Epithelial cell of esophagus (primary cell): ENCODE results near the gene GEMIN2.
"Not testable (repeated sequence)": the region's sequence is repeated elsewhere in the genome, so short reads cannot be mapped to it uniquely, and the experiment has no call there.

Source experiments
- DNase-seq: peaks from one replicate; pipeline ENCODE4 v3.0.0; 2010; ENCODE audit warnings: low read depth
- H3K4me3 ChIP-seq: 2 replicates; pipeline ENCODE4 v1.5.1; 2011; ENCODE audit warnings: mild to moderate bottlenecking, low read length, control low read depth
- TF ChIP-seq, protein P1 (sequence below): IDR thresholded peaks from 2 replicates; pipeline ENCODE4 v1.5.1; 2011; ENCODE audit warnings: low read depth, mild to moderate bottlenecking, low read length, control low read depth, inconsistent platforms; ENCODE audit not compliant: insufficient read depth; ENCODE audit errors: missing control alignments

GEMIN2 gene, protein sequence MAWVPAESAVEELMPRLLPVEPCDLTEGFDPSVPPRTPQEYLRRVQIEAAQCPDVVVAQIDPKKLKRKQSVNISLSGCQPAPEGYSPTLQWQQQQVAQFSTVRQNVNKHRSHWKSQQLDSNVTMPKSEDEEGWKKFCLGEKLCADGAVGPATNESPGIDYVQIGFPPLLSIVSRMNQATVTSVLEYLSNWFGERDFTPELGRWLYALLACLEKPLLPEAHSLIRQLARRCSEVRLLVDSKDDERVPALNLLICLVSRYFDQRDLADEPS

DNA sequence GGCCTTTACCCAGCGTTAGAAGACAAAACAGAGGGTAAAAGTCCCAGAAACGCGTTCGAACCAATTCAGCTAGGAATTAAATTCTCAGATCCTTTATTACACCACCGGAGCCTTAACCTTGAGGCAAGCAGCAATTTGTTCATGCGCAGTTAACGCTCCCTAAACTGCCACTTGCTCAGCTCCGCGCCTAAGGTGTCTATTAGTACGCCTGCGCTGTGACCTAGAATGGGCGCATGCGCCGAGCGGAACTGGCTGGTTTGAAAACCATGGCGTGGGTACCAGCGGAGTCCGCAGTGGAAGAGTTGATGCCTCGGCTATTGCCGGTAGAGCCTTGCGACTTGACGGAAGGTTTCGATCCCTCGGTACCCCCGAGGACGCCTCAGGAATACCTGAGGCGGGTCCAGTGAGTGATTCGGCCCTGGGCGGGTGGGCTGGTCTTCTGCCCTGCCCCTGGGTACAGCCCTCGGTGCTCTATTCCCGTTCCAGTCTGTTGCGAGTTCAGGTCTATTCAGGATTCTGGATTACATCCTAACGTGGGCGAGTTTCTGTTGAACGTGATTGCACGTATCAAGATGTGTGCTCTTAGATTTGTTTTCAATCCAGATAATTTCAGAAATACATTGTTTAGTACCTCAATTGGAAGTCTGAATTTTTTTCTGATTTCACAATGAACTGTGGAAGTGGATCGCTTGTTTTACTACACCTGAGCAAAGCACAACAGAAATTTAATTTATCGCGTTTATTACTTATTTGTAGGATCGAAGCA is at the start of gene GEMIN2:
Gene GEMIN2 (plus strand): TSS at position 251 of the 766 bp plus-strand sequence. CDS start 16 bp downstream, at position 267.
- TF ChIP-seq, protein P1, sequence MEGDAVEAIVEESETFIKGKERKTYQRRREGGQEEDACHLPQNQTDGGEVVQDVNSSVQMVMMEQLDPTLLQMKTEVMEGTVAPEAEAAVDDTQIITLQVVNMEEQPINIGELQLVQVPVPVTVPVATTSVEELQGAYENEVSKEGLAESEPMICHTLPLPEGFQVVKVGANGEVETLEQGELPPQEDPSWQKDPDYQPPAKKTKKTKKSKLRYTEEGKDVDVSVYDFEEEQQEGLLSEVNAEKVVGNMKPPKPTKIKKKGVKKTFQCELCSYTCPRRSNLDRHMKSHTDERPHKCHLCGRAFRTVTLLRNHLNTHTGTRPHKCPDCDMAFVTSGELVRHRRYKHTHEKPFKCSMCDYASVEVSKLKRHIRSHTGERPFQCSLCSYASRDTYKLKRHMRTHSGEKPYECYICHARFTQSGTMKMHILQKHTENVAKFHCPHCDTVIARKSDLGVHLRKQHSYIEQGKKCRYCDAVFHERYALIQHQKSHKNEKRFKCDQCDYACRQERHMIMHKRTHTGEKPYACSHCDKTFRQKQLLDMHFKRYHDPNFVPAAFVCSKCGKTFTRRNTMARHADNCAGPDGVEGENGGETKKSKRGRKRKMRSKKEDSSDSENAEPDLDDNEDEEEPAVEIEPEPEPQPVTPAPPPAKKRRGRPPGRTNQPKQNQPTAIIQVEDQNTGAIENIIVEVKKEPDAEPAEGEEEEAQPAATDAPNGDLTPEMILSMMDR: no peak
- DNase-seq: peak; percentile 96
- peak within 1 kb of the TSS; percentile 82 for H3K4me3 ChIP-seq

DNA sequence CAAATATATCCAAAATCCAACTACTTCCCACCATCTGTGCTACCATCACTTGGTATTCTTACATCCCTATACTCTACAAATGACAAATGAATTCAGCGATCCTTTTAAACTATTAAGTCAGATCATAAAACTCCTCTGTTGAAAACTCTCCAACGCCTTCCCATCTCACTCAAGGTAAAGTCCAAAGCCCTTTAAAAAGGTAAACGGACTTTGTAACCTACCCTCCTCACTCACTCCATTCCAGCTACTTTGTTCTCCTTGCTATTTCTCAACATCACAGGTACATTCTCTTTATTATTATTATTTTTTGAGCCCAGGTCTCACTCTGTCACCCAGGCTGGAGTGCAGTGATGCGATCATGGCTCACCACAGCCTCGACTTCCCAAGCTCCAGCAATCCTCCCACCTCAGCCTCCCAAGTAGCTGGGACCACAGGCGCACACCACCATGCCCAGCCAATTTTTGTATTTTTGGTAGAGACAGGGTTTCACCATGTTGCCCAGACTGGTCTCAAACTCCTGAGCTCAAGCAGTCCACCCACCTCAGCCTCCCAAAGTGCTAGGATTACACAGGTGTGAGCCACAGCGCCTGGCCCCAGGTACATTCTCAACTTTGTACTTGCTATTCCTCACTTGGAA is 44.8 kb upstream of the GEMIN2 start:
- not testable (repeated sequence) for DNase-seq, H3K4me3 ChIP-seq

DNA sequence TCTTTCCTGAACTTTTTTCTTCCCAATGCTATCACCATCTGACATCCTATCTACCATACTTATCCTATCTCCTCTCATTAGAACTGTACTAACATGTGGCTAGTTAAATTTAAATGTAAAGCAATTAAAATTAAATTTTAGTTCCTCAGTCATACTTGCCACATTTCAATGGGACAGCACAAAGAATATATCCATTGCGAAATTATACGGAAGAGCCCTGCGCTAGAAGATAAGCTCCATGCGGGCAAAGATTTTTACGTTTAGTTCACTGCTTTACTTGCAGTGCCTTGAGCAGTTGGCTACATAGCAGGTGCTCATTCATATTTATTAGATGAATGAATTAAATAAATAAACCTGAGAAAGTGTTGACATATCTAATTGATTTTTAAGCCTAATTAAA is 44.2 kb upstream of the GEMIN2 start:
- no peak for DNase-seq
- TF ChIP-seq, protein P1: no peak

DNA sequence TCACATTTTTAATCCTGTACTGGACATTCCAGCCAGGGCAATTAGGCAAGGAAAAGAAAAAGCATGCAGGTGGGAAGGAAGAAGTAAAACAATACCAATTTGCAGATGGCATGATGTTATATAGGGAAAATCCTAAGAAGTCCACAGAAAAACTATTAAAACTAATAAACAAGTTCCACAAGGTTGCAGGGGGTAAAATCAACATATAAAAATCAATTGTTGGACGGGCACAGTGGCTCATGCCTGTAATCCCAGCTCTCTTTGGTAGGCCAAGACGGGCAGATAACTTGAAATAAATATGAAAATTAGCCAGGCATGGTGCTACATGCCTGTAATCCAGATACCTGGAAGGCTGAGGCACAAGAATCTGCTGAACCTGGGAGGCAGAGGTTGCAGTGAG is 43.0 kb upstream of the GEMIN2 start:
- TF ChIP-seq, protein P1: no peak
- no peak for DNase-seq
- no peak overlapping the region for H3K4me3 ChIP-seq

More for the DNA sequence above, 44.2 kb upstream of the GEMIN2 start:
- H3K4me3 ChIP-seq: no peak overlapping the region

DNA sequence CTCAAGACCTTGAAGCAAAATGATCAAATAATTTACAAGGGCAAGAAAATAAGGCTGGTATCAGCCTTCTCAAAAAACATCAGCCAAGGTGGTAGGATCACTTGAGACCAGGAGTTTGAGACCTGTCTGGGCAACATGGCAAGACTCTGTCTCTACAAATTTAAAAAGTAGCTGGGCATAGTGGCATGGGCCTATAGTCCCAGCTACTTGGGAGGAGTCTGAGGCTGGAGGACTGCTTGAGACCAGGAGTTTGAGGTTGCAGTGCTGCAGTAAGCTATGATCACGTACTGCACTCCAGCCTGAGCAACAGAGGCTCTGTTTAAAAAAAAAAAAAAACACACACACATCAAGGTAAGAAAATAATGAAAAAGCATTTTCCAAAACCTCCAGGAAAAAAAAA is 33.2 kb upstream of the GEMIN2 start:
- no peak for DNase-seq
- no peak overlapping the region for H3K4me3 ChIP-seq
- TF ChIP-seq, protein P1: no peak

DNA sequence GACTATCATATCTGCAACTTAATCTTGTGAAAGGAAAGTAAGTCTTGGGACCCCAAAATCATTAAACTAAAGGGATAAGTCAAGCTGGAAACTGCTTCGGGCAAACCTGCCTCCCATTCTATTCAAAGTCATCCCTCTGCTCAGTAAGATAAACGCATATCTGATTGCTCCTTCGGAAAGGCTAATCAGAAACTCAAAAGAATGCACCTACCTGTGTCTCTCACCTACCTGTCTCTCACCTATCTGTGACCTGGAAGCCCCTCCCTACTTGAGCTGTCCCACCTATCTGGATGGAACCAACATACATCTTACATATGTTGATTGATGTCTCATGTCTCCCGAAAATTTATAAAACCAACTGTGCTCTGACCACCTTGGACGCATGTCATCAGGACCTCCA is 31.0 kb upstream of the GEMIN2 start:
- DNase-seq: no peak
- no peak overlapping the region for H3K4me3 ChIP-seq
- TF ChIP-seq, protein P1: no peak

DNA sequence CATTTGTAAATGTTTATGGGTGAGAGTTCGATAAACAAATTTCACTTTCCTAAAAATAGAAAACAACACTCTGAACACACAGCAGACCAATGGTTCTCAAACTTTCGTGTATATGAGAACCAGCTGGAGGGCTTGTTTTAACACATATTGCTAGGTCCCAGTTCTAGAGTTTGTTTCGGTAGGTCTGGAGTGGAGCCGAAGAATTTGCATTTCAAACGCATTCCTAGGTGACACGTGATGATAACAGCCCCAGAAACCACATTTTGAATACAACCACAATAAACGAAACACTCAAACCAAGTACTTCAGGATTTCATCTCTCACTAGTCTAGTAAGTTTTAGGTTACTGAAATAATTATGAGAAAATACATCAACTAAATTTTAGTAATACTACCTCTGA is 28.2 kb upstream of the GEMIN2 start:
- TF ChIP-seq, protein P1: no peak

More for the DNA sequence above, 28.2 kb upstream of the GEMIN2 start:
- no peak overlapping the region for H3K4me3 ChIP-seq
- no peak for DNase-seq
